HG02973 (cell line): Measurements from ENCODE around the gene ASB14.
"Not testable (repeated sequence)": the region's sequence is repeated elsewhere in the genome, so short reads cannot be mapped to it uniquely, and the experiment has no call there.

Experiments used
- ATAC-seq: cut with Tn5 transposase; IDR thresholded peaks from one replicate; pipeline ENCODE4 v1.9.1; 2021; ENCODE audit warnings: moderate library complexity; ENCODE audit not compliant: unreplicated experiment

ASB14 gene

DNA sequence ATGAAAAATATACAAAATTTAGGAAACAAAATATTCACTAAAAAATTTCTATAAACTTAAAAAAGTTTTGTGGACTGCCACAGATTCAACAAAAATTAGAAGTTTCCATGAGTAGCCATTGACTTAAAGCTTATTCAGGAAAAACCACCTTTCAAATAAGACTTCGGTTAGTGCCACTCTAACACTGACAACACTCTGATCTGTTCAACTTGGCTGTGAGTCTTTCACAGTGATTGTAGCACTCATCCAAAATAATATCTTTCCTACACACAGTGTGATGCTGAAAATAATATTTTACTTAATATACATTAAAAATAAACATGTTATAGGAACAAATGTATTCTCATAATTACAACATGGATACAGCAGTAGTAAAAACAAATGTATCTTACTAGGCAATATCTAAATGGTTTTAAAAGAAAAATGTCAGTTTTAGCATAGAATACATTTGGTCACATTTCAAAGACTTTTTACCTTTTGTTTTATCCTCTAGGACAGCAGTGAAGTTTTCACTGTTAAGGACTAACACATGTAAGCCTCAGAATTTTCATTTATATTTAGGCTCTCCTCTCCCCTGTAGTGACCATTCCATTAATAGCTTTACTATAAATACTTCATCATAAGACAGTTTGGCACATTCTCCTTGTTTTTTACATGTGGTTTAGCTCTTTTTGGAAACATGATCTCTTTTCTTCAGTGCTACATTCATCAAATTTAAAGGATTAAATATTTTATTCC is at the start of gene ASB14:
TSS of gene ASB14 (minus strand) at position 527 of the 738 bp plus-strand sequence. CDS start 652 bp downstream, outside the sequence.
- ATAC-seq = no peak

DNA sequence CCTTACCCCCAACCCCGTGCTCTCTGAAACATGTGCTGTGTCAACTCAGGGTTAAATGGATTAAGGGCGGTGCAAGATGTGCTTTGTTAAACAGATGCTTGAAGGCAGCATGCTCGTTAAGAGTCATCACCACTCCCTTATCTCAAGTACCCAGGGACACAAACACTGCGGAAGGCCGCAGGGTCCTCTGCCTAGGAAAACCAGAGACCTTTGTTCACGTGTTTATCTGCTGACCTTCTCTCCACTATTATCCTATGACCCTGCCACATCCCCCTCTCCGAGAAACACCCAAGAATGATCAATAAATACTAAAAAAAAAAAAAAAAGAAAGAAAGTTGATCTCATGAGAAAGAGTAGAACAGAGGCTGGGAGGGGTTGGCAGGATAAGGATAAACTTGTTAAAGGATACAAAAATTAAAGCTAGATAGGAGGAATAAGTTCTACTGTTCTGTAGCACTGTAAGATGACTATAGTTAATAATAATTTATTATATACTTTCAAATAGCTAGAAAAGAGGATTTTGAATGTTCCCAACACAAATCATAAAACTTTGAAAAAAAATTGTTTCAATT is 46.7 kb upstream of the ASB14 start:
- ATAC-seq = not testable (repeated sequence)

DNA sequence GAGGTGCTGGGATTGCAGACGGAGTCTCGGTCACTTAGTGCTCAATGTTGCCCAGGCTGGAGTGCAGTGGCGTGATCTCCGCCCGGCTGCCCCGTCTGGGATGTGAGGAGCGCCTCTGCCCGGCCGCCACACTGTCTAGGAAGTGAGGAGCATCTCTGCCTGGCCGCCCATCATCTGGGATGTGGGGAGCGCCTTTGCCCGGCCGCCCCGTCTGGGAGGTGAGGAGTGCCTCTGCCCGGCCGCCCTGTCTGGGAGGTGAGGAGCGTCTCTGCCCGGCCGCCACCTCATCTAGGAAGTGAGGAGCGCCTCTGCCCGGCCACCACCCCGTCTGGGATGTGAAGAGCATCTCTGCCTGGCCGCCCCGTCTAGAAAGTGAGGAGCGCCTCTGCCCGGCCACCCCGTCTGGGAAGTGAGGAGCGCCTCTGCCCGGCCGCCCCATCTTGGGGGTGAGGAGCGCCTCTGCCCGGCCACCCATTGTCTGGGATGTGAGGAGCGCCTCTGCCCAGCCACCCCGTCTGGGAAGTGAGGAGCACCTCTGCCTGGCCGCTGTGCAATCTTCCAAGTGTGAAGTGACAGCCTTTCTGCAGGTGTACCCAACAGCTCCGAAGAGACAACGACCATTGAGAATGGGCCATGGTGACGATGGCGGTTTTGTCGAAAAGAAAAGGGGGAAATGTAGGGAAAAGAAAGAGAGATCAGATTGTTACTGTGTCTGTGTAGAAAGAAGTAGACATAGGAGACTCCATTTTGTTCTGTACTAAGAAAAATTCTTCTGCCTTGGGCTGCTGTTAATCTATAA is 46.0 kb upstream of the ASB14 start:
- not testable (repeated sequence) for ATAC-seq

DNA sequence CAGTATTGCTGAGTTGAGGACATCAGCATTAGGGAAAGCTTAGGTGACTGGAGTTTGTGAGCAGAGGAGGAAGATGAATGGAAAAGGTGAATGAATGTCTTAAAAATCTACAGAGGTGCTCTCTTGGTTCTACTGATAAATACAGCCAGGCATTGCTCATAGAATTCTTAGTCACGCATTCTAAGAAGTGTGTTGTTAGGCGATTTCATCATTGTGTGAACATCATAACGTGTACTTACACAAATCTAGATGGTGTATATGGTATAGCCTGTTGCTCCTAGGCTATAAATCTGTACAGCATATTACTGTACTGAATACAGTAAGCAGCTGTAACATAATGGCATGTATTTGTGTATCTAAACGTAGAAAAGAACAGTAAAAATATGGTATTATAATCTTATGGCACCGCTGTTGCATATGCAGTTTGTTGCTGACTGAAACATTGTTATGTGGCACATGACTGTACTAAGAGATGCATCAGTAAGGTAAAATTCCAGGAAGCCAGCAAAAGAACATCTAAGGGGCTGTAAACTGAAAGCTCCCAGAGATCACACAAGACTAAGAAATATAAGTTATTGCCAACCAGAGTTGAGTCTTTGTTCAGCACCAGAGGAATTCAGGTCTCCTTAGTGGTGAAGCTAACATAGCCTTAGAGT is 42.9 kb upstream of the ASB14 start:
- no peak for ATAC-seq

DNA sequence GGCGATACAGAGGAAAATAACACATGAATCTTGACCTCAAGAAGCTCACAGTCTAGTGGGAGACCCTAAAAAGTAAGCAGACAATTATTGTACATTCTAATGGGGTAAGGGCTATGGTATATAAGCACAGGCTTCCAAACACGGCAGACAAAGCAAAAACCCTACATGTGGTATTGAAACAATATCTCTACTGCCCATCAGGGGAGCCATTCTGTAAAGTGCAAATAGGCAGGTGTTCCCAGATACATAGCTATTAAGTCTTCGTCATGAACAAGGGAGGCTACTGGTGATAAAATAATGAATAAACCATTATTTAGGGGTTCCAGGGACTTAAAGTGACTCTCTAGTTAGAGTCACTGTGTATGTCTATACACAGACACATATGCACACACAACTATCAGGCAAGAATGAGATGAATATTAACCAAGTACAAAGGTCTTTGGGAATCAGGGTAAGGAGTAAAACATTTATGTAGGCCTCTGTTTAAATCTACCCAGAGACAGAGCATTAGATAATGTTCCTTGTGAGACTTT is 38.7 kb upstream of the ASB14 start:
- ATAC-seq = no peak

DNA sequence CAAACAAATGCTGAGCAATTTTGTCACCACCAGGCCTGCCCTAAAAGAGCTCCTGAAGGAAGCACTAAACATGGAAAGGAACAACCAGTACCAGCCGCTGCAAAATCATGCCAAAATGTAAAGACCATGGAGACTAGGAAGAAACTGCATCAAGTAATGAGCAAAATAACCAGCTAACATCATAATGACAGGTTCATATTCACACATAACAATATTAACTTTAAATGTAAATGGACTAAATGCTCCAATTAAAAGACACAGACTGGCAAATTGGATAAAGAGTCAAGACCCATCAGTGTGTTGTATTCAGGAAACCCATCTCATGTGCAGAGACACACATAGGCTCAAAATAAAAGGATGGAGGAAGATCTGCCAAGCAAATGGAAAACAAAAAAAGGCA is 34.0 kb upstream of the ASB14 start:
- not testable (repeated sequence) for ATAC-seq

DNA sequence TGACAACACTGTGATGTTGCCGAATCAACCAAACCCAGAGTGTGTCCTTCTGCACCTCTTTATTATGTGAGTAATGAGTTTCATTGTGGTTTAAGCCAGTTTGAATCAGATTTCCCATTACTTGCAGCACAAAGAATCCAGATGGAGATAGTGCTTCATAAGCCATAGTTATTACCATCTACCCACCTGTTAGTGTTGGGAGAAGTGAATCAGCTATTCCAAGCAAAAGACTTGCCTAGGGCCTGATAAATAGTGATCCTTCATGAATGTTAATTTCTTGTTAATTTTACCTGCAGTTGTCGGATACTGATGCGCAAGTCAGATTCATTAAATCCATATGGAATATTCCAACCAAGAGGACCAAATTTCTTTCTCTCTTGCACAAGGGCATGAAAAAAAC is 21.7 kb upstream of the ASB14 start:
- ATAC-seq = no peak

DNA sequence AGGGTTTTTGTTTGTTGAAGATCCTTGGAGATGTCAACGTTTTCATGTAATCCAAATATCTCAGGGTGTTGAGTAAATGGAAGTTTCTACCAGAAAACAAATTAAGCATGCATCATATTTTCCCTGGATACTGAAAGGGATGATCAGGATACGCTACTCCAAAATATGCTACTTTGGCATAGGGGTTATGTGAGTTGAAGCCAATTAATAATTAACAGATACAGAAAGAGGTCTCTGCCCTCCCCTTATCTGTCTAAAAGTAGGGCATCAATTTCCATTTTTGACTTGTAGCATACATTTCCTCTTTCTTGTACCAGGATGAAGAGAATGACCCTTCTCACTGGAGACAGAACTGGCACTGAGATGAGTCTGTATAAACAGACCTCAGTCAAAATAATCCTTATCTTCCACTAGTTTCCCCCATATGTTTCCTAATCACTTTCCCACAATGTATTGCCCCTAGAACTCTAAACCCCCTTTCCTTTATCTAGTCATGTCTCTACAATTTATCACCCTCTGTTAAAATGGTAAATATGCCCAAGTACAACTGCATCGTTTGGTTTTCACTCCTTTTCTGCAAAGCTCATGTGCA is 17.4 kb upstream of the ASB14 start:
- ATAC-seq = no peak

DNA sequence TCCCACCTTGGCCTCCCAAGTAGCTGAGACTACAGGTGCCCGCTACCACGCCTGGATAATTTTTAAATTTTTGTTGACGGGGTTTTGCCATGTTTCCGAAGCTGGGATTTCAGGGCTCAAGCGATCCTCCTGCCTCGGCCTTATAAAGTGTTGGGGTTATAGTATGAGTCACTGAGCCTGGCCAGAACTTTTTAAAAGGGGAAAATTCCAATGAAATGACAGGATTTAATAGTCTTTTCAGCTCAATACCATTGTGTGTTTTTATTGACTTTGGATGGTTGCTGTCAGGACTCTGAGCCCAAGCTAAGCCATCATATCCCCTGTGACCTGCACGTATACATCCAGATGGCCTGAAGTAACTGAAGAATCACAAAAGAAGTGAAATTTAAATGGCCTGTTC is 11.0 kb upstream of the ASB14 start:
- not testable (repeated sequence) for ATAC-seq

DNA sequence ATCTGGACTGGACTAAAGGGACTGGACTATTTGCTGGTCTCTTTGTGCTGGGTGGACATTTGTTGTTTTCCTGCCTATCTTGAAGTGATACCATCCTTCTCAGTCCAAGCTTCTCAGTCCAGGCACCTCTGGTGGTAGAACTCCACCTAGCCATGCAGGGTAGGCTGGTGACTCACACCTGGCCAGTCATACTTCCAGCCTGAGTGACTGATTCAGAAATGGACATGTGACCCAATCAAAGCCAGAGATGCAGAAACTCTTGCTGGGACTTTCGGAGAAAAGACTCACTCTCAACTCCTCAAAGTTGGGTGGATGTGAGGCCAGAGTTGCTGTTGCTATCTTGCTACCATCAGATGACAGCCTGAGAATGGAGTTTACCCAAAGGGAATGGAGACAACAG is 5.6 kb upstream of the ASB14 start:
- ATAC-seq = no peak

DNA sequence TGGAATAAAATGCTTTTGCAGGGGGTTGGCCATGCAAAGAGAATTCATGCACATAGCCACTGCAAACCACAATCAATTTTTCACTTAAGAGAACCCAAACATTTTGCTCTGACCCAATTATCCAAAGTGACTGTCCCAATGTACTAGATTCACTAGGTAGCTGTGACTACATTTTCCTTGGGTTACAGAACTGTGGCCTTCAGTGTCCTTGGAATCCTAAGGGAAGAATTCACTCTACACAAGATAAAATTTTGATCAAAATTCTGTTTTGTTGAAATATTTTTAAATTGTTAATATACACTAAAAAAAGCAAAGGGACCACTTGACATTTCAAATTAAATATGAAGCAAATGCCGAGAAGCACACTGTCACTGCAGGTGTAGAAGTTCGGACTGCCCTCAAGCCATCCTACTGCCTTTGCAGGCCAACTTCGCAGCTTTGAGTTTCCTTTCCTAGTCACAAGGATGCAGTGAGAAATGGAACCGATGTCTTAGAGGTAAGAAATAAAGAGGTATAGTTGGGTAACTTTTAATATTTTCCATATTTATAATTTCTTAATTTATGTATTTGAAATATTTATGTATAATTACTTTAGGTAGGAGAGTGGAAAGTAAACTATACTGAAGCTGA is 527 bp upstream of the ASB14 start:
- ATAC-seq = no peak

DNA sequence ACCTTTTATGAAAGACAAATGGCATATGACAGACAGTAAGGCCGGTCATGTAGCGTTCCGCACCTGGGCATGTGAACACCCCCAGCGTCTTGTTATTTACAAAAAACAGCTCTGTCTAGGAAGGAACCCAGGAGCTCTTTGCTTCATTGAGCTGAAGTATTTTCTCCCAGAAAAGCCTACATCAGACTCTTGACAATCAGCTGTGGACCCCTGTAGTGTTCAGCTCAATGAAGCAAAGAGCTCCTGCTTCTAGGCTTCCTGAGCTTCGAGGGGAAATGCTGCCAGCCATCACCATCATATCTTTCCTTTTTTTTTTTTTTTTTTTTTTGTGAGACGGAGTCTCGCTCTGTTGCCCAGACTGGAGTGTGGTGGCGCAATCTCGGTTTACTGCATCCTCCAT is 4.1 kb downstream of the ASB14 start:
- ATAC-seq = no peak

DNA sequence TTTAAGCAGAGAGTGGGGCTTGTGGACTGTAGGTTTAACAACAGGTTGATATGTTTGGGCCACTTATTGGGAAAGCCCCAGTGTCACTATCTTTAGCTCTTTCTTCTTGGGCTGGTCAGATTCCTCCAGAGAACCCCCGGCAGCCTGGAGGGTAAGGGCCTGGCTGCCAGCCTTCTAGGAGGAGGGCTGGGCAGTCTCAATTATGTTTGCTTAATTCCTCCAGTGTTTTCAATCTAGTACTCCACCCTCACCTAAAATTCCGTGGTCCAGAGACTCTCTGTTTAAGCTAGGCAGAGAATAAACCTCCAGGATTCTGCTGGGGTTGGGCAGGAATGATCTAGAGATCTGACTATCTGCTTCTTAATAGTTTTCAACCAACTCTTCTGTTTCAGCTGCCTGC is 5.3 kb downstream of the ASB14 start:
- ATAC-seq = no peak

DNA sequence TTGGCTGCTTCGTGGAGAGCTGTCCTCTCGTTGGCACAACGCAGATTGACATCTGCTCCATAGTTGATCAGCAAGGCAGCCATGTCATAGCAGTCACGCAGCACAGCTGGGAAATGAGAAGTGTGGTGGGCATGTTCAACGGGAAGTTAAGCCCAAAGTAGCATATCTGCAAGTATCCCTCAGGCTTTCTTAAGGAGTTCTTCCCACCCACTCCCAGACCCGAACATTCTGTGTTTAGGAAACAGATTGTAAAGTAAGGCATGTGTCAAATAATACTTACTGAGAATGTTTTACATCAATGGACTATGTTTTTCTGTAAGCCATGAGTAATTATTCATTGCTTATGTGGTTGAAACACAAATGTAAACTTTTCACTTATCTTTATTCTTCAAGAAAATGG is 9.2 kb downstream of the ASB14 start:
- no peak for ATAC-seq

DNA sequence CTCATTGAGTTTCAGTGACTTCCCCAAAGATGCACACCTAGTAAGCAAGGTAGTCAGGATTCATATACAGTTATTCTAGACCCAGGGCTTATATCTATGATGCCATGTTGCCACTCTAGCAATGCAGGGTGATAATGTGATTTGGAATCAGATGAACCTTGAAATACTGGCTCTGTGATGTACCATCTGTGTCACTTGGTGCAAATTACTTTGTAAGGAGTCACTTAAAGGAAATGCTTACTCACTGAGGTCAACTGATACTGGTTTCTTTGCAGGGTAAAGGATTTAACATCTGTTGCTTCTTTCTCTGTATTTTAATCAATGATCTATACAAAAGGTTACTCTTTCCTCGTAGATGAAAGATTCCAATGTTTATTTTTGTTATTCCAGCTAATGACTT is 10.8 kb downstream of the ASB14 start:
- no peak for ATAC-seq

DNA sequence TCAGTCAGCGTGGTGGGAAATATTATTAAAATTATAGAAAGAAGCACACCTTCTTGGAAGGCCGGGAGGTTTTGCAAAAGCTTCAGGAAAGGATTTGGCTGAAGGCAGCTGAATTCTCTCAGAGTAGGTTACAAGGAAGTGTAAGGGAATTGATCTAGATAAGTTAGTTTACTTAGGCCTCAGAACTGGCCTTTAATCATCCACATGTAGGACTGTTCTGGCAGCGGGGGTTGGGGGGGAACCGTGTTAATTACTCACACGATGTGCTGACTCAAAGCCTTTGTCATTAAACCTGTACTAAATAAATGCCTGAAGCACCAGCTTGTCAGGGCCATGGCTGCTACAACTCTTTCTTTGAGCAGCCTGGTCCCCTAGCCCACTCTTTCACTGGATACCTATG is 12.8 kb downstream of the ASB14 start:
- no peak for ATAC-seq

DNA sequence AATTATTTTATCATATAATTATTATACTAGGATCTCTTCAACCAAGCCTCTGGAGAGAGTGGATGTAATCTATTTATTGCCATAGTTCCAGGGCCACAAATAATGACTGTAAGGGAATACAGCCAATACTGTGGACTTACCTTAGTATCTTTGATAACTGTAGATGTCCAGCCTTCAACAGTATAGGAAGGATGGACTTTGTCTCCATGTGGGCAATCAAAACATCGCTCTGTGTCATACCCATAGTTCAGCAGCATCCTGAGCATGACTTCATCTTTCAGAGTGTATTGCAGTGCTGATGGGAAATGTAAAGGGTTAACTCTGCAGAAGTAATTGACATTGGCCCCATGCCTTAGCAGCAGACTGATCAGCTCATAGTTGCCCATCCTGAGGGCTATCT is 14.2 kb downstream of the ASB14 start:
- no peak for ATAC-seq

DNA sequence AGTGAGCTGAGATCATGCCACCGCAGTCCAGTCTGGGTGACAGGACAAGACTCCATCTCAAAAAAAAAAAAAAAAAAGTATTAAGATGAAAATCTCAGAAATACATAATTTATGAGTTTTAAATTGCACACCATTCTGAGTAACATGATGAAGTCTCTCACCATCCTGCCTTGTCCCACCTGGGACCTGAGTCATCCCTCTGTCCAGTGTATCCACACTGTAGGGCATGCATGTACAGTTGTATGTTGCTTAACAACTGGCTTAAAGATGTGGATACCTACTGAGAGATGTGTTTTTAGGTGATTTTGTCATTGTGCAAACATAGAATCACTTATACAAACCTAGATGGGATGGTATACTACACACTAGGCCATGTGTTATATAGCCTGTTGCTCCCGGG is 17.1 kb downstream of the ASB14 start:
- no peak for ATAC-seq

DNA sequence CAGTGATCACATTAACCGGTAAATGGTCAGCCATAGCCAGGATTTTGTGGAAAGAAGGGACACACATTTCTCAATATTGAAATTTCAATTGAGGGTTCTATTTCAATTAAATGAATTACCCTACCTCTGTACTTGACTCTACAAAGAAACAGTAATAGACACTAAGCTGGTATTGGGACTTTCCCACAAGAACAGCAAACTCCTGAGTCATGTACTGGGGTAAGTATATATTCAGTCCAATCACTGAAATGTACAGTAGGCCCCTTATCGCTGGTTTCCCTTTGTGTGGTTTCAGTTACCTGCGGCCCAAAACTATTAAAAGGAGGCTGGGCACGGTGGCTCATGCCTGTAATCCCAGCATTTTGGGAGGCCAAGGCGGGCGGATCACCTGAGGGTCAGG is 17.6 kb downstream of the ASB14 start:
- ATAC-seq = no peak

DNA sequence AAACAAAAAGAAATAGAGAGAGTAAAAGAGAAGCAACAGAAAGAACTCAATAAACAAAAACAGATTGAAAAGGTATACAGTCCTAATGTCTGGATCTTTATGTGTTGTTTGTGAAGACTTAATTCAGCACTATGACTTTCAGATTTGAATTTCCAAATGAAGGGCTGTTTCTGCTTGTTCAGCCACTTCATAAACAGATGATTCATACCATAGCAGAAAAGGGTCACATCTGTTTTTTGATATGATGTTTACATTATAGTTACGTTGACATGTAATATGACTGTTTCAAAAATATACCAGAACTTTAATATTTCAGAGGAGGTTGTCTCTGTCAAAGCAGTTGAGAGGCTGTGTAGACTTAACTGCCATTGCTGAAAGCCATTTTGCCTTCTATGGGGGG is 24.1 kb downstream of the ASB14 start:
- ATAC-seq = no peak
